Measurements from ENCODE around the gene ACTN1. TPM values are rescaled to one million over a fixed set of nuclear protein-coding genes. Genes with fewer than 3 reads are reported as not detected.

The ACTN1 gene
- total and polyA plus RNA-seq, 10 of the 15 experiments (the other 5 are each of a cell fraction or from before 2014, with no cell fraction given), result 0.14 to 39.4 (median 2.6) TPM

GRCh38 chr14:68939181-68939892 is 39.8 kb downstream of the ACTN1 start:
- RAD21 ChIA-PET (ENCODE audit: unreplicated experiment), result no interaction called here
- FAIRE-seq, result no peak

More at GRCh38 chr14:68939181-68939892, 39.8 kb downstream of the ACTN1 start:
- Histone ChIP-seq H2AFZ (ENCODE audit: control insufficient read depth, low read depth, low read length) (no peak overlapping the region), H3K9ac (ENCODE audit: control insufficient read depth, insufficient read depth, low read length) (no peak overlapping the region), H3K36me3 (ENCODE audit: control insufficient read depth in 2 of 2, insufficient read depth in 2 of 2, low read length in 1 of 2) (no peaks in the 10 kb centered on the region), H3K4me3 (no peak overlapping the region), H3K27ac (ENCODE audit: control insufficient read depth, insufficient read depth) (no peak overlapping the region), H3K27me3 (replicated peaks in 1 of 2; ENCODE audit: control insufficient read depth in 2 of 2, insufficient read depth in 2 of 2, low read length in 1 of 2) (0 out of 4 replicates have a peak, but pooled peaks cover 0 to 4% of the 10 kb centered on the region in 2 experiments), H3K4me2 (ENCODE audit: control insufficient read depth, insufficient read depth) (no peak overlapping the region), H4K20me1 (ENCODE audit: control insufficient read depth, insufficient read depth) (no peaks in the 10 kb centered on the region; the same call in 1 of the 2 replicates), H3K9me3 (replicated peaks; ENCODE audit: control insufficient read depth, insufficient read depth, low read length) (no peaks in the 10 kb centered on the region), H3K79me2 (ENCODE audit: control insufficient read depth, insufficient read depth, low read length) (no peaks in the 10 kb centered on the region), H3K4me1 (ENCODE audit: control insufficient read depth, insufficient read depth, low read length) (no peaks in the 10 kb centered on the region)
- intact Hi-C loops (cut with micrococcal nuclease; ENCODE audit: unreplicated experiment), result no loop called here
- in situ Hi-C loops (cut with MboI), result no loop called here
- POLR2A ChIA-PET, result no interaction called here
- ATAC-seq, result no peak
- no TSS peak for BruUV-seq (replicated peaks)
- DNase-seq (ENCODE audit: low read depth, low spot score), result no peak
- no peak for TF ChIP-seq ATF2 (IDR thresholded peaks at IDR 0.05; ENCODE audit: low read length)
- no peak for TF ChIP-seq SMAD1 (IDR thresholded peaks at IDR 0.05; ENCODE audit: low read depth, partially characterized antibody)
- no peak for TF ChIP-seq SIN3A (IDR thresholded peaks at IDR 0.05; ENCODE audit: low read depth, low read length)
- TF ChIP-seq IKZF1 (conservative IDR thresholded peaks at IDR 0.05), result no peak
- no peak for TF ChIP-seq YY1 (IDR thresholded peaks at IDR 0.05; ENCODE audit: low read depth, low read length)
- no peak for TF ChIP-seq NRF1 (conservative IDR thresholded peaks at IDR 0.05; ENCODE audit: low read depth, low read length)
- TF ChIP-seq ZBTB11 (CRISPR knock-in tag; IDR thresholded peaks at IDR 0.05), result no peak
- no peak for TF ChIP-seq FOXM1 (IDR thresholded peaks at IDR 0.05; ENCODE audit: low read depth, low read length)
- no peak for TF ChIP-seq EED (IDR thresholded peaks at IDR 0.05; ENCODE audit: low read depth)
- TF ChIP-seq BCL3 (IDR thresholded peaks at IDR 0.05; ENCODE audit: borderline replicate concordance, insufficient read depth, low read depth, low read length, poor library complexity, severe bottlenecking), result no peak
- no peak for TF ChIP-seq RCOR1 (conservative IDR thresholded peaks at IDR 0.05; ENCODE audit: low read depth, low read length)
- no peak for TF ChIP-seq E2F4 (IDR thresholded peaks at IDR 0.05; ENCODE audit: low read depth, low read length)
- WGBS (ENCODE audit: insufficient coverage, insufficient replicate concordance, low lambda C conversion rate, missing lambda C conversion rate), result 62% methylated on average over 11 of the region's 11 CpGs
- CTCF ChIA-PET, result interaction anchor here (1.1 to 1.3 kb wide), 3 partner anchors 27 to 129 kb away, joined by 3 to 6 read pairs (median 5); no protein-coding TSS in a partner anchor
- SMC1A ChIA-PET (ENCODE audit: uncharacterized antibody, unreplicated experiment), result interaction anchor here (0.7 to 1.7 kb wide), 4 partner anchors 10 to 168 kb away, joined by 3 to 5 read pairs (median 4); no protein-coding TSS in a partner anchor

Data from GM12878 (cell line).